ENCODE results near the gene BTNL3.
"Not testable (repeated sequence)": the region's sequence is repeated elsewhere in the genome, so short reads cannot be mapped to it uniquely, and the experiment has no call there.

The BTNL3 gene

GRCh38 chr5:180988592-180988991 is at the start of gene BTNL3:
Gene BTNL3, plus strand, starts transcription at chr5:180988846. Its CDS starts 183 bp downstream, at chr5:180989029.
- DNase-seq, result no peak

DNA sequence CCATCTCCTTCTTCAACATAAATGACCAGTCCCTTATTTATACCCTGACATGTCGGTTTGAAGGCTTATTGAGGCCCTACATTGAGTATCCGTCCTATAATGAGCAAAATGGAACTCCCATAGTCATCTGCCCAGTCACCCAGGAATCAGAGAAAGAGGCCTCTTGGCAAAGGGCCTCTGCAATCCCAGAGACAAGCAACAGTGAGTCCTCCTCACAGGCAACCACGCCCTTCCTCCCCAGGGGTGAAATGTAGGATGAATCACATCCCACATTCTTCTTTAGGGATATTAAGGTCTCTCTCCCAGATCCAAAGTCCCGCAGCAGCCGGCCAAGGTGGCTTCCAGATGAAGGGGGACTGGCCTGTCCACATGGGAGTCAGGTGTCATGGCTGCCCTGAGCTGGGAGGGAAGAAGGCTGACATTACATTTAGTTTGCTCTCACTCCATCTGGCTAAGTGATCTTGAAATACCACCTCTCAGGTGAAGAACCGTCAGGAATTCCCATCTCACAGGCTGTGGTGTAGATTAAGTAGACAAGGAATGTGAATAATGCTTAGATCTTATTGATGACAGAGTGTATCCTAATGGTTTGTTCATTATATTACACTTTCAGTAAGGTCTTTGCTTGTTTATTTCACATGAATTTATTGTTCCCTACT is 38.2 kb upstream of the BTNL3 start:
- no peak for DNase-seq

DNA sequence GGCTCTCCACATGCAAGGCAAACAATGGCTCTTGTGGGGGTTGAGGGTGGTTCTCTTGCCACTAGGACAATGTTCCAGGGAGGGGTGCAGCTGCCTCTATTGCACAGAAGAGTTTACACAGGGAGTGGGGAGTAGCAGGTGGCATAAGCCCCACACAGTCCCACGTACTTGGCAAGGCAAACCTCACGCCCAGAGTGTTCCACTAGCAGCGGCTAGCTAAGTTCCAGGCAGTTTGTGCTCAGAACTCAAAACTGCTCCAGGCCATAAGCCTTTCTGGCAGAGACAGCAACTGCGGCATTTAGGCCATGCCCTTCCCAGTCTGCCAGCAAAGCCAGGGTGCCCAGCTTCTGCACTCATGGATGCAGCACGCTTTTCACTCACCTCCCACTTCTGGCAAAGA is 29.0 kb upstream of the BTNL3 start:
- no peak for DNase-seq

- no peak for DNase-seq
Observed at GRCh38 chr5:180960209-180960608, 28.4 kb upstream of the BTNL3 start.

DNA sequence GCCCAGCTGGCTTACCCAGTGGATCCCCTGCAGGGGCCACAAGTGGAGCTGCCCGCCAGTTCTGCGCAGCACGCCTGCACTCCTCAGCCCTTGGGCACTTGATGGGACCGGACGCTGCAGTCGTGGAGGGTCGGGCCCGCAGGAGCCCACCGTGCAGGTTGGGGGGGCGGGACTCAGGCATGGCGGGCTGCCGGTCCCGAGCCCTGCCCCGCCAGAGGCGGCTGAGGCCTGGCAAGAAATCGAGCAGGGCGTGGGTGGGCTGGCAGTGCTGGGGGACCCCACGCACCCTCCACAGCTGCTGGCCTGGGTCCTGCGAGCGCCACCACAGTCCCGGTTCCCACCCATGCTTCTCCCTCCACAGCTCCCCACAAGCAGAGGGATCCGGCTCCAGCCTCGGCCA is 19.2 kb upstream of the BTNL3 start:
- no peak for DNase-seq

GRCh38 chr5:180970336-180970735 is 18.3 kb upstream of the BTNL3 start:
- no peak for DNase-seq

DNA sequence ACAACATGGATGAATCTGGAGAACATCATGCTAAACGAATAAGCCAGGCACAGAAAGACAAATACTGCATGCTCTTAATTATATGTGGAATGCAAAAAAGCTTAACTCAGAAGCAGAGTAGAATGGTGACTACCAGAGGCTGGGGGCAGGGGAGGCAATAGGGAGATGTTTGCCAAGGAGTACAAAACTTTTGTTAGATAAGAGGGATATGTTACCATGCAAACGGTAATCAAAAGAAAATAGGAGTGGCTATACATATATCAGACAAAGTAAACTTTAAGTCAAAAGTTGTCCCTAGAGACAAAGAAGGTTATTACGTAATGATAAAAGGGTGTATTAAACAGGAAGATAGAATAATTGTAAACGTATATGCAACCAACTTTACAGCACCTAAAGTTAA is 17.8 kb upstream of the BTNL3 start:
- DNase-seq, result no peak

GRCh38 chr5:180974612-180975315 is 13.9 kb upstream of the BTNL3 start:
- no peak for DNase-seq

GRCh38 chr5:180975338-180975737 is 13.3 kb upstream of the BTNL3 start:
- no peak for DNase-seq

GRCh38 chr5:180976518-180976917 is 12.1 kb upstream of the BTNL3 start:
- no peak for DNase-seq

GRCh38 chr5:180977852-180978251 is 10.8 kb upstream of the BTNL3 start:
- no peak for DNase-seq

- DNase-seq, result no peak
Observed at GRCh38 chr5:180982008-180982741, 6.5 kb upstream of the BTNL3 start.

DNA sequence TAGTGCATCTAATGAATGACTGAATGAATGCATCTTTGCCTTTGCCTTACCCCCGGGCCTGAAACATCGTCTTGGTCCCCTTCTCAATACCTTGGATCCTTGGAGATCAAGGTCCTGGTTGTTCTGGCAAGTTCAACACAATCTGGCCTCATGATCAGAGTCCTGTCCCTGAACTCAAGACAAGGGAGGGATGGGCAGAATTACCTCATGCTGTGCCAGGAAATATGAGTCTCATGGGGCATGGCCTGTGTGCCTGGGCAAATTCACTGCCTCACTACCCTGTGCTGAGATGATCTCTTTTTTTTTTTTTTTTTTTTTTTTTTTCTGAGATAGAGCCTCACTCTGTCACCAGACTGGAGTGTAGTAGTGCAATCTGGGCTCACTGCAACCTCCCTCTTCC is 630 bp upstream of the BTNL3 start:
- DNase-seq, result no peak

- no peak for DNase-seq
Observed at GRCh38 chr5:180990086-180990881, 1.6 kb downstream of the BTNL3 start.

GRCh38 chr5:180990882-180991242 is 2.2 kb downstream of the BTNL3 start:
- DNase-seq, result no peak

- no peak for DNase-seq
Observed at GRCh38 chr5:181001947-181002346, 13.3 kb downstream of the BTNL3 start.

GRCh38 chr5:181005791-181006190 is 17.1 kb downstream of the BTNL3 start:
- no peak for DNase-seq

DNA sequence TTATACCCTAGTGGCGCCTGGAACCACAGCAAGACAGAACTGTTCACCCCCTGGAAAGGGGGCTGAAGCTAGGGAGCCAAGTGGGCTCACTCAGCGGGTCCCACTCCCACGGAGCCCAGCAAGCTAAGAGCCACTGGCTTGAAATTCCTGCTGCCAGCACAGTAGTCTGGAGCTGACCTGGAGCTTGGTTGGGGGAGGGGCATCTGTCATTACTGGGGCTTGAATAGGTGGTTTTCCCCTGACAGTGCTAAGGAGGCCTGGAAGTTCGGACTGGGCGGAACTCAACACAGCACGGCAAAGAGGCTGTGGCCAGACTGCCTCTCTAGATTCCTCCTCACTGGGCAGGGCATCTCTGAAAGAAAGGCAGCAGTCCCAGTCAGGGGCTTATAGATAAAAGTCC is 19.5 kb downstream of the BTNL3 start:
- no peak for DNase-seq

- not testable (repeated sequence) for DNase-seq
Observed at GRCh38 chr5:181010018-181010417, 21.4 kb downstream of the BTNL3 start.

DNA sequence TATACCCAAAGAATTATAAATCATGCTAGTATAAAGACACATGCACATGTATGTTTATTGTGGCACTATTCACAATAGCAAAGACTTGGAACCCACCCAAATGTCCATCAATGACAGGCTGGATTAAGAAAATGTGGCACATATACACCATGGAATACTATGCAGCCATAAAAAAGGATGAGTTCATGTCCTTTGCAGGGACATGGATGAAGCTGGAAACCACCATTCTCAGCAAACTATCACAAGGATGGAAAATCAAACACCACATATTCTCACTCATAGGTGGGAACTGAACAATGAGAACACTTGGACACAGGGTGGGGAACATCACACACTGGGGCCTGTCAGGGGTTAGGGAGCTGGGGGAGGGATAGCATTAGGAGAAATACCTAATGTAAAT is 26.0 kb downstream of the BTNL3 start:
- not testable (repeated sequence) for DNase-seq

GRCh38 chr5:181017448-181017847 is 28.8 kb downstream of the BTNL3 start:
- DNase-seq, result not testable (repeated sequence)

DNA sequence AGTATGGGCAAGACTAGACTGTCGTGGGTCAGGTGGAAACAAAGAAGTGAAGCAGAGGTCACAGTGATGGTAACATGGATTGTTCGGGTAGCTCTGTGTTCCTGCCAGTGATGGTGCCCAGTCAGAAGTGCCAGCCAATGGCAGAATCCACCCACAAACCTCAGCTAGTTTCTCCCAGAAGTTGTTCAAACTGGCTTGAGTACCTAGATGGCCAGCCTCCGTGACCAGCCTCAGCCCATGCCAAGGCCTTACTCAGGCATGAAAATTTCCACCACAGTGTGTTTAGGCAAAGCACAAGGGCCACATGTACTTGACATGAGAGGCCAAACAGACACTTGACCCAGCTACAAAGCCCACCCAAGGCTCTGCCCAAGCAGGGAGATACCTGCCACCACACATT is 32.0 kb downstream of the BTNL3 start:
- DNase-seq, result no peak
